Ovary (tissue), 9 donors: ENCODE measurements around the gene REPS2. TPM values are rescaled to one million over a fixed set of nuclear protein-coding genes. Genes with fewer than 3 reads are reported as not detected.

Experiments
- DNase-seq, 5 donors: peaks; one replicate each; pipeline ENCODE4 v3.0.0-alpha.2; 2019 to 2020
- H3K27ac ChIP-seq, 2 donors: fragments of 200-600 bp; one replicate each; pipeline versions ENCODE4 v1.5.1 to v1.8.0; 2019 to 2022
- H3K27me3 ChIP-seq: fragments of 200-600 bp; one replicate; pipeline ENCODE4 v1.8.0; 2022
- H3K36me3 ChIP-seq: fragments of 200-600 bp; sonication (generic); one replicate; pipeline ENCODE4 v1.5.1; 2019
- H3K4me1 ChIP-seq: one replicate; pipeline ENCODE4 v1.8.1; 2013; ENCODE audit warnings: mild to moderate bottlenecking, moderate library complexity; ENCODE audit not compliant: insufficient read depth
- H3K4me3 ChIP-seq: fragments of 200-600 bp; sonication (generic); one replicate; pipeline ENCODE4 v1.5.1; 2017
- H3K9me3 ChIP-seq, 2 donors: fragments of 200-600 bp in 1 of 2; sonication (generic) in 1 of 2; one replicate each; pipeline versions ENCODE4 v1.5.1 to v1.8.1; 2013 to 2019; ENCODE audit warnings: mild to moderate bottlenecking in 1 of 2, moderate library complexity in 1 of 2
- EP300 ChIP-seq: sonication (generic); formaldehyde crosslinking; IDR thresholded peaks from one replicate; pipeline ENCODE4 v1.6.1; 2017; ENCODE audit warnings: antibody characterized with exemption
- POLR2A ChIP-seq: fragments of 450-650 bp; IDR thresholded peaks from one replicate; pipeline ENCODE4 v1.6.1; 2017; ENCODE audit warnings: antibody characterized with exemption, mild to moderate bottlenecking, moderate library complexity
- WGBS, 3 donors: extraction: QIAGEN DNeasy Blood & Tissue Kit in 1 of 3; methylation state at CpG; one replicate each; pipeline versions ENCODE4 v1.1.5 to v1.1.7; 2013 to 2017; 5-methylcytosine and 5-hydroxymethylcytosine counted together
- intact Hi-C, 4 donors: fragments of 100-400 bp; cut with DNase I; formaldehyde crosslinking; loops; one replicate each; pipeline versions ENCODE4 v1.11.0 to v1.15.1; 2022 to 2023
- polyA plus RNA-seq, 2 donors: library from polyadenylated mRNA; stranded (reverse); fragments of 200-250 nt in 1 of 2; fragments of 350-450 nt in 1 of 2; fragmentation: Illumina TruSeq in 1 of 2; extraction: RNeasy Lipid Tissue Mini Kit (QIAGEN cat#74804) in 1 of 2; gene quantifications; one replicate each; pipeline ENCODE4 v1.2.3, GENCODE V29; 2013 to 2014
- small RNA-seq: library from RNA; depleted of rRNA; stranded (forward); fragments of <200 nt; gene quantifications from one replicate; pipeline ENCODE3, GENCODE V24; 2016
- total RNA-seq, 7 donors: library from RNA; depleted of rRNA in 2 of 7; stranded (reverse); fragments of >200 nt in 2 of 7; fragmentation: NEBNext Ultra II Directional in 3 of 7; extraction: Animal tissue kit (Norgen Biotek cat#: 25700) in 3 of 7; gene quantifications; one replicate each; pipeline versions ENCODE4 v1.1.0 to v1.2.4, GENCODE V29; 2016 to 2023
- TF ChIP-seq, protein P1 (sequence below), 3 donors: fragments of 450-650 bp in 2 of 3; fragments of 200-600 bp in 1 of 3; IDR thresholded peaks; one replicate each; pipeline versions ENCODE4 v1.5.1 to v1.8.0; 2016 to 2022; ENCODE audit warnings: antibody characterized with exemption in 3 of 3, mild to moderate bottlenecking in 1 of 3
- donor health status: DM: no; HTN: no; CAD: no; lungs with moderate emphysema.
- donor health status: DM: no; HTN: no; CAD: no.
- donor health status: Bipolar disorder and iron deficiency.
- donor health status: DM: yes; HTN: yes; CAD: no.
- donor health status: DM: no; HTN: no; CAD: no.
- donor health status: DM: yes; HTN: yes; CAD: no.

REPS2 gene
- total and polyA plus RNA-seq, 9 donors: 2.1 to 25.8 (median 15.2) TPM

GRCh38 chrX:17183566-17183965 is 237.1 kb downstream of the REPS2 start:
- Histone ChIP-seq H3K4me3 (no peak overlapping the region), H3K9me3 (no peaks in the 10 kb centered on the region), H3K4me1 (peaks cover 2% of the 10 kb centered on the region), H3K36me3 (no peaks in the 10 kb centered on the region), H3K27ac (no peak overlapping the region), H3K27me3 (no peaks in the 10 kb centered on the region)
- intact Hi-C loops: no loop called here
- no peak for TF ChIP-seq EP300
- TF ChIP-seq, protein P1, sequence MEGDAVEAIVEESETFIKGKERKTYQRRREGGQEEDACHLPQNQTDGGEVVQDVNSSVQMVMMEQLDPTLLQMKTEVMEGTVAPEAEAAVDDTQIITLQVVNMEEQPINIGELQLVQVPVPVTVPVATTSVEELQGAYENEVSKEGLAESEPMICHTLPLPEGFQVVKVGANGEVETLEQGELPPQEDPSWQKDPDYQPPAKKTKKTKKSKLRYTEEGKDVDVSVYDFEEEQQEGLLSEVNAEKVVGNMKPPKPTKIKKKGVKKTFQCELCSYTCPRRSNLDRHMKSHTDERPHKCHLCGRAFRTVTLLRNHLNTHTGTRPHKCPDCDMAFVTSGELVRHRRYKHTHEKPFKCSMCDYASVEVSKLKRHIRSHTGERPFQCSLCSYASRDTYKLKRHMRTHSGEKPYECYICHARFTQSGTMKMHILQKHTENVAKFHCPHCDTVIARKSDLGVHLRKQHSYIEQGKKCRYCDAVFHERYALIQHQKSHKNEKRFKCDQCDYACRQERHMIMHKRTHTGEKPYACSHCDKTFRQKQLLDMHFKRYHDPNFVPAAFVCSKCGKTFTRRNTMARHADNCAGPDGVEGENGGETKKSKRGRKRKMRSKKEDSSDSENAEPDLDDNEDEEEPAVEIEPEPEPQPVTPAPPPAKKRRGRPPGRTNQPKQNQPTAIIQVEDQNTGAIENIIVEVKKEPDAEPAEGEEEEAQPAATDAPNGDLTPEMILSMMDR (IDR thresholded peaks at IDR 0.05): no peak
- TF ChIP-seq POLR2A: no peak
- no peak for DNase-seq
- 64 to 70% (median 68%) methylated on average over 2 of the region's 2 CpGs for WGBS, 3 donors

DNA sequence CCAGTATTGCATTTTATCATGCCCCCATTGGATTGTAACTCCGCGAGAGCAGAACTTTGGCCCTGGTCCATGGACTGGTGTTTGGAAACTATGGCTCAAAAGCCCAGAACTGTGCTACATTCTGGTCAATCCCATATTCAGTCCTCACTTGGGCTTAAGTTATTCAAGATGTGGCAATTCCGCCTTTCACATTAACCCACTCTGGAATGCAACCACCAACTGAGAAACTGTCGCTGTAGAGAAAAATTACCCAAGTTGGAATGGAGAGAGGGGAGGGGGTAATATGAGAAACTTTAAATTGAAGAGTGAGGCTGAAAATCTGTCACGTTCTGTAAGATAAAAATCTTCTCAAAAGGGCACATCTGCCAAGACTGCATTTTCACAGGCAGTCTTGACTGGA is 239.0 kb downstream of the REPS2 start:
- Histone ChIP-seq H3K4me1 (peaks cover 2% of the 10 kb centered on the region), H3K36me3 (no peaks in the 10 kb centered on the region), H3K27me3 (no peaks in the 10 kb centered on the region), H3K9me3 (no peaks in the 10 kb centered on the region), H3K27ac (no peak overlapping the region), H3K4me3 (no peak overlapping the region)
- DNase-seq: no peak
- 79 to 91% (median 82%) methylated on average over 5 of the region's 5 CpGs for WGBS, 3 donors
- TF ChIP-seq EP300 (no peak), POLR2A (no peak)
- intact Hi-C loops: no loop called here

GRCh38 chrX:17187136-17187756 is 240.8 kb downstream of the REPS2 start:
- H3K9me3 ChIP-seq: no peaks in the 10 kb centered on the region
- peaks cover 2% of the 10 kb centered on the region for H3K4me1 ChIP-seq
- H3K27me3 ChIP-seq: no peaks in the 10 kb centered on the region
- H3K27ac ChIP-seq: no peak overlapping the region
- 49 to 56% (median 54%) methylated on average over 7 of the region's 7 CpGs for WGBS, 3 donors
- TF ChIP-seq POLR2A (no peak), EP300 (no peak)
- TF ChIP-seq, protein P1 (IDR thresholded peaks at IDR 0.05): no peak
- peak in 1 of 5 donors; percentile 12 for DNase-seq
- intact Hi-C loops: no loop called here
- no peaks in the 10 kb centered on the region for H3K36me3 ChIP-seq
- H3K4me3 ChIP-seq: no peak overlapping the region

DNA sequence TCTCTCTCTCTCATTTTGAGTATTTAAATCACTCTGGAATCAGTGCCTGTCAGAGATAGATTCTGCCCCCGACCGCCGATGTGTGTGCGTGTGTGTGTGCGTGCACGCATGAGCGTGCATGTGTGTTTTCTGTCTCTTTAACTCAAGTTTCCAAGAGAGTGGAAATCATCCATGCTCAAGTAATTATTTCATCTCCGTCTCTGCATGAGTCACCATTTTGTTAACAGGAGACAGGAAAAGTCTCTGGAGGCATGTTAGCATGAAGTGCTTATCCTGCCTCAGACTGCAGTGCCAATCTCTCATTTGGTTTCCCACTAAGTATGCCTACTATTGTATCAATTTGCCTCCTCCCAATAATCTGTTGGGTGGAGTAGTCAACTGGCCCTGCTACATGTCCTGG is 245.6 kb downstream of the REPS2 start:
- Histone ChIP-seq H3K27ac (no peak overlapping the region), H3K27me3 (no peaks in the 10 kb centered on the region), H3K36me3 (no peaks in the 10 kb centered on the region), H3K9me3 (no peaks in the 10 kb centered on the region), H3K4me3 (no peak overlapping the region), H3K4me1 (peaks cover 2% of the 10 kb centered on the region)
- DNase-seq: no peak
- intact Hi-C loops: no loop called here
- TF ChIP-seq, protein P1 (IDR thresholded peaks at IDR 0.05): no peak
- no peak for TF ChIP-seq EP300
- TF ChIP-seq POLR2A: no peak
- 88 to 91% (median 90%) methylated on average over 8 of the region's 8 CpGs for WGBS, 3 donors

Small RNA genes lying within 50 kb of the gene (small RNA-seq; reads per million reads assigned to genes)
- gene RF00019 (not detected), gene RF00190 (not detected)

Other genes starting within 250 kb of the REPS2 start
- gene CTPS2, start 234.0 kb upstream of the REPS2 start, total RNA-seq: 10 to 100 TPM; 16.0 to 26.3 (median 17.2) TPM
- 10 to 100 TPM; 10.6 to 19.4 TPM for gene CTPS2, start 234.0 kb upstream of the REPS2 start, polyA plus RNA-seq
- 10 to 100 TPM; 19.3 to 36.9 (median 26.2) TPM for gene SYAP1, start 227.0 kb upstream of the REPS2 start, total RNA-seq
- gene SYAP1, start 227.0 kb upstream of the REPS2 start, polyA plus RNA-seq: 10 to 100 TPM in 1 of 2 donors, 1 to 10 TPM in 1; 9.6 to 20.7 TPM
- 10 to 100 TPM; 18.7 to 27.7 (median 22.2) TPM for gene TXLNG, start 160.2 kb upstream of the REPS2 start, total RNA-seq
- gene TXLNG, start 160.2 kb upstream of the REPS2 start, polyA plus RNA-seq: 10 to 100 TPM; 14.0 to 19.7 TPM
- gene RBBP7, start 76.3 kb upstream of the REPS2 start, total RNA-seq: 100 to 1,000 TPM; 101 to 258 (median 188) TPM
- gene RBBP7, start 76.3 kb upstream of the REPS2 start, polyA plus RNA-seq: 100 to 1,000 TPM; 150 to 192 TPM